Measurements from ENCODE around the gene MED13.

DNA sequence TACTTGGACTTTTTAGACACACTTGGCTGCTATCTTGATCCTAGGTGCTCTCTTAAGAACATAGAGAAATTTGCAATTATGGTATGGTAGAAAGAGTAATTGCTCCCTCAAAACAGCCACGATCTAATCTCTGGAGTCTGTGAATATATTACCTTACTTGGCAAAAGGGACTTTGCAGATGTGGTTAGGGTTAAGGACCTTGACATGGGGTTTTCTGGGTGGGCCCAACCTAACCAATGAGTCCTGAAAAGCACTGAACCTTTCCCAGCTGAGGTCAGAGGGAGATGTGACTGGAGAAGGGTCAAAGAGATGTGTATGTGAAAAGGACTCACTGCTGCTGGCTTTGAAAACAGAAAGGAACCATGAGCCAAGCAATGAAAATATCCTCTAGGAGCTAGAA lies 26.7 kb upstream of the MED13 start:
- TF ChIP-seq, protein P1, sequence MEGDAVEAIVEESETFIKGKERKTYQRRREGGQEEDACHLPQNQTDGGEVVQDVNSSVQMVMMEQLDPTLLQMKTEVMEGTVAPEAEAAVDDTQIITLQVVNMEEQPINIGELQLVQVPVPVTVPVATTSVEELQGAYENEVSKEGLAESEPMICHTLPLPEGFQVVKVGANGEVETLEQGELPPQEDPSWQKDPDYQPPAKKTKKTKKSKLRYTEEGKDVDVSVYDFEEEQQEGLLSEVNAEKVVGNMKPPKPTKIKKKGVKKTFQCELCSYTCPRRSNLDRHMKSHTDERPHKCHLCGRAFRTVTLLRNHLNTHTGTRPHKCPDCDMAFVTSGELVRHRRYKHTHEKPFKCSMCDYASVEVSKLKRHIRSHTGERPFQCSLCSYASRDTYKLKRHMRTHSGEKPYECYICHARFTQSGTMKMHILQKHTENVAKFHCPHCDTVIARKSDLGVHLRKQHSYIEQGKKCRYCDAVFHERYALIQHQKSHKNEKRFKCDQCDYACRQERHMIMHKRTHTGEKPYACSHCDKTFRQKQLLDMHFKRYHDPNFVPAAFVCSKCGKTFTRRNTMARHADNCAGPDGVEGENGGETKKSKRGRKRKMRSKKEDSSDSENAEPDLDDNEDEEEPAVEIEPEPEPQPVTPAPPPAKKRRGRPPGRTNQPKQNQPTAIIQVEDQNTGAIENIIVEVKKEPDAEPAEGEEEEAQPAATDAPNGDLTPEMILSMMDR (IDR thresholded peaks at IDR 0.05), result no peak
- no peak for TF ChIP-seq POLR2A (IDR thresholded peaks at IDR 0.05)
